Astrocyte of the cerebellum (primary cell): ENCODE results near the gene TNFAIP3.

Experiments
- DNase-seq: peaks from one replicate; pipeline ENCODE4 v3.0.0-alpha.2; 2011; ENCODE audit warnings: low read depth
- H3K4me3 ChIP-seq: 2 replicates; pipeline ENCODE4 v1.5.1; 2011; ENCODE audit warnings: mild to moderate bottlenecking, low read depth, low read length, moderate library complexity
- CTCF ChIP-seq: IDR thresholded peaks from 2 replicates; pipeline ENCODE4 v1.5.1; 2012; ENCODE audit warnings: low read length, low read depth, moderate library complexity, mild to moderate bottlenecking; ENCODE audit errors: missing control alignments
- in situ Hi-C: cut with HindIII; loops from 2 replicates; pipeline ENCODE4 v1.10.0; 2017; ENCODE audit warnings: low sequenced_read_pairs

TNFAIP3 gene

GRCh38 chr6:137848672-137849071 is 18.4 kb upstream of the TNFAIP3 start:
- TF ChIP-seq CTCF = no peak
- H3K4me3 ChIP-seq = no peak overlapping the region
- no peak for DNase-seq
- in situ Hi-C loops = no loop called here

- no peak overlapping the region for H3K4me3 ChIP-seq
- TF ChIP-seq CTCF = no peak
- in situ Hi-C loops = no loop called here
- no peak for DNase-seq
Observed at GRCh38 chr6:137849181-137849980, 17.7 kb upstream of the TNFAIP3 start.

GRCh38 chr6:137849981-137850714 is 16.9 kb upstream of the TNFAIP3 start:
- no peak overlapping the region for H3K4me3 ChIP-seq
- DNase-seq = no peak
- TF ChIP-seq CTCF = no peak
- in situ Hi-C loops = no loop called here

GRCh38 chr6:137850816-137851602 is 16.1 kb upstream of the TNFAIP3 start:
- TF ChIP-seq CTCF = no peak
- in situ Hi-C loops = no loop called here
- no peak overlapping the region for H3K4me3 ChIP-seq
- DNase-seq = no peak

GRCh38 chr6:137851669-137852068 is 15.4 kb upstream of the TNFAIP3 start:
- H3K4me3 ChIP-seq = no peak overlapping the region
- in situ Hi-C loops = no loop called here
- DNase-seq = no peak
- TF ChIP-seq CTCF = no peak

- H3K4me3 ChIP-seq = no peak overlapping the region
- DNase-seq = no peak
- in situ Hi-C loops = no loop called here
- no peak for TF ChIP-seq CTCF
Observed at GRCh38 chr6:137852346-137852745, 14.7 kb upstream of the TNFAIP3 start.
